ENCODE results near the gene GNG12. TPM values are rescaled to one million over a fixed set of nuclear protein-coding genes. Genes with fewer than 3 reads are reported as not detected.
A peak's percentile ranks its signal among the peaks of the same experiment; 100 is the strongest.

Gene GNG12
- total and polyA plus RNA-seq, 4 donors: 61.3 to 157 (median 78.5) TPM

GRCh38 chr1:67809887-67810286 lies 23.4 kb downstream of the GNG12 start:
- no peak overlapping the region for H3K27ac ChIP-seq (ENCODE audit: low read depth, low read length)
- 100% methylated on average over 1 of the region's 4 CpGs for WGBS (ENCODE audit: insufficient coverage)
- H3K36me3 ChIP-seq (ENCODE audit: control insufficient read depth, insufficient read depth, low read length): no peaks in the 10 kb centered on the region
- no peak for DNase-seq (ENCODE audit: low read depth in 4 of 6, low spot score in 6 of 6)
- H3K27me3 ChIP-seq (ENCODE audit: control insufficient read depth, insufficient read depth, low read length): no peaks in the 10 kb centered on the region
- H3K9me3 ChIP-seq (ENCODE audit: control insufficient read depth, insufficient read depth, low read length): peaks cover 2% of the 10 kb centered on the region
- no peaks in the 10 kb centered on the region for H3K4me1 ChIP-seq (ENCODE audit: control insufficient read depth, insufficient read depth, low read length)
- no peak overlapping the region for H3K4me3 ChIP-seq (ENCODE audit: low read depth, low read length)

- Histone ChIP-seq H3K27ac (ENCODE audit: low read depth, low read length) (no peak overlapping the region), H3K27me3 (ENCODE audit: control insufficient read depth, insufficient read depth, low read length) (no peaks in the 10 kb centered on the region), H3K4me3 (ENCODE audit: low read depth, low read length) (no peak overlapping the region), H3K36me3 (ENCODE audit: control insufficient read depth, insufficient read depth, low read length) (no peaks in the 10 kb centered on the region), H3K9me3 (ENCODE audit: control insufficient read depth, insufficient read depth, low read length) (peaks cover 2% of the 10 kb centered on the region), H3K4me1 (ENCODE audit: control insufficient read depth, insufficient read depth, low read length) (peaks cover 4% of the 10 kb centered on the region)
- no peak for DNase-seq (ENCODE audit: low read depth in 4 of 6, low spot score in 6 of 6)
Measured at GRCh38 chr1:67807282-67807681, 26.0 kb downstream of the GNG12 start.

- peaks cover 4% of the 10 kb centered on the region for H3K4me1 ChIP-seq (ENCODE audit: control insufficient read depth, insufficient read depth, low read length)
- peaks cover 2% of the 10 kb centered on the region for H3K9me3 ChIP-seq (ENCODE audit: control insufficient read depth, insufficient read depth, low read length)
- DNase-seq (ENCODE audit: low read depth in 4 of 6, low spot score in 6 of 6): no peak
- no peak overlapping the region for H3K4me3 ChIP-seq (ENCODE audit: low read depth, low read length)
- H3K36me3 ChIP-seq (ENCODE audit: control insufficient read depth, insufficient read depth, low read length): no peaks in the 10 kb centered on the region
- H3K27me3 ChIP-seq (ENCODE audit: control insufficient read depth, insufficient read depth, low read length): no peaks in the 10 kb centered on the region
- H3K27ac ChIP-seq (ENCODE audit: low read depth, low read length): no peak overlapping the region
- 82% methylated on average over 2 of the region's 2 CpGs for WGBS (ENCODE audit: insufficient coverage)
Measured at GRCh38 chr1:67804710-67805109, 28.6 kb downstream of the GNG12 start.

DNA sequence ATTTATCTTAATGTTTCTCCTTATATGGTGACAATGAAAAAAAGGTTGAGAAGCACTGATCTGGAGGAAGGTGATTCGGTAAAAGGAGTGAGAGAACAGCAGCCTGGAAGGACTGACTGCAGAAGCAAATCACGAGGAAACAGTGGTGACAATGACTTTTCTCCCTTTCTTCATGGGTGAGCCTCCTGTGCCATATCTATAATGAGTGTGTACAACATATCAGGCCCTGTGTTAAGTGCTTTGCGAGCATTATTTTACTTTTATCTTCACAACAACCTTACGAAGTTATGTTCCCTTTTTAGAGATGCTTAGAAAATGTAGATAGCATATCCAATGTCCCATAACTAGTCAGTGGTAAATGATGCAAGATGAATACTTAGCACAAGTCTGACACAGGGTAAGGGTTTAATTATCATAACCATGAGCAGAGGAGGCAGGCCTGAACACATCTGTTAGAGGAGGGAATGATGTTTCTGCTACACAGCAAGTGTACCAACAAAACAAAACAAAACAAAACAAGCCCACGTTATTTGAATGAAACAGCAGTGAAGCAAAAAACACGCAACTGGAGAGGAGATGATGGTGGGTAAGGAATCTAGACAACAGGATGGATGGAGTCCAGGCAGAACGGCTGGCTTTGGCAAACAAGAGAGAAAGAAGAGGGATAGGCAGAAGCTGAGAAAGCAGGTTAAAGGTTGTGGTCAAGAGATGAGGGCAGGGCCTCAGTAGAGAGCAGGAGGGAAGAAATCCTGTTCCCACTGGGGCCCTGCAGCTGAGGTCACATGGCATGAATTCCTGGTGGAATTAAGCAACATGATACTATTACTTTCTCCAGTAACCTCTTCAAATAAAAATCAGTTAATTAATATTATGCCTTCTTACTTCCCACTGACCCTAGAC lies 29.6 kb downstream of the GNG12 start:
- no peak overlapping the region for H3K4me3 ChIP-seq (ENCODE audit: low read depth, low read length)
- no peaks in the 10 kb centered on the region for H3K36me3 ChIP-seq (ENCODE audit: control insufficient read depth, insufficient read depth, low read length)
- WGBS (ENCODE audit: insufficient coverage): 33% methylated on average over 2 of the region's 7 CpGs

GRCh38 chr1:67802565-67802964 lies 30.7 kb downstream of the GNG12 start:
- no peak overlapping the region for H3K27ac ChIP-seq (ENCODE audit: low read depth, low read length)
- 100% methylated on average over 3 of the region's 3 CpGs for WGBS (ENCODE audit: insufficient coverage)
- H3K27me3 ChIP-seq (ENCODE audit: control insufficient read depth, insufficient read depth, low read length): no peaks in the 10 kb centered on the region
- peaks cover 4% of the 10 kb centered on the region for H3K4me1 ChIP-seq (ENCODE audit: control insufficient read depth, insufficient read depth, low read length)
- H3K4me3 ChIP-seq (ENCODE audit: low read depth, low read length): no peak overlapping the region
- peaks cover 2% of the 10 kb centered on the region for H3K9me3 ChIP-seq (ENCODE audit: control insufficient read depth, insufficient read depth, low read length)
- H3K36me3 ChIP-seq (ENCODE audit: control insufficient read depth, insufficient read depth, low read length): no peaks in the 10 kb centered on the region
- DNase-seq (ENCODE audit: low read depth in 4 of 6, low spot score in 6 of 6): no peak

More for the DNA sequence above, 29.6 kb downstream of the GNG12 start:
- DNase-seq (ENCODE audit: low read depth in 4 of 6, low spot score in 6 of 6): no peak
- Histone ChIP-seq H3K9me3 (ENCODE audit: control insufficient read depth, insufficient read depth, low read length) (peaks cover 2% of the 10 kb centered on the region), H3K27me3 (ENCODE audit: control insufficient read depth, insufficient read depth, low read length) (no peaks in the 10 kb centered on the region), H3K4me1 (ENCODE audit: control insufficient read depth, insufficient read depth, low read length) (peaks cover 4% of the 10 kb centered on the region), H3K27ac (ENCODE audit: low read depth, low read length) (no peak overlapping the region)

GRCh38 chr1:67801903-67802302 lies 31.4 kb downstream of the GNG12 start:
- DNase-seq (ENCODE audit: low read depth in 4 of 6, low spot score in 6 of 6): no peak
- Histone ChIP-seq H3K4me3 (ENCODE audit: low read depth, low read length) (no peak overlapping the region), H3K27ac (ENCODE audit: low read depth, low read length) (no peak overlapping the region)

DNA sequence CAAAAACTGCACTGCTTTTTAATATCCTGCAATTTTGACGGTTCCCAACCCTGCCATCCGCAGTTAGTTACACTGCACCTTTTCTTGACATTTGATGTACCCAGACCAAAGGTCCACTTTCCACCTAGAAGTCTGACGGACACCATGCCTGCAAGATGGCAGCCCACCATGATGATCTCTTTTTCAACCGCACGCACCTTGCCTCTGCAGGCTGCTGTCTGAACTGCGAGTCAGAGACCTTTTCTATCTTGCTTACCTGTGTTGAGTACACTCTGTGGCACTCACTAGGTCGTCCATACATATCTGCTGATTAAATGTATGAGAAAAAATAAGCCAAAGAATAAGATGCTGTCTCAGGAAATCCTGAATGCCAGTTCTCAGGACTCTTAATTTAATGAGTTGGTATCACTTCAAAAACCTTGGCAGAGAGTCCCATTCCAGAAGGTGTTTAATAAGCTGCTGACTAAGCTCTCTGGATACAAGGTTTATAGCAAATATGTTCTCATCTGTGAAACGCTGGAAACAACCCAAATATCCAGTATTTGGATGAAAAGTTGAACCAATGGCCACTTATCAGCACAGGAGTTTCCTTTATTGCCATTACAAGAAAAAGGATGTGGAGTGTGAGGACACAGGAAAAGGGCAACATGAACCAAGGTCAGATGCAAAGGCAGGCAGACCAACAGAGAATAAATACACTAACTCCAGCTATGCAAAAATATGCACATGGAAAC lies 37.9 kb downstream of the GNG12 start:
- 87% methylated on average over 7 of the region's 8 CpGs for WGBS (ENCODE audit: insufficient coverage)
- H3K9me3 ChIP-seq (ENCODE audit: control insufficient read depth, insufficient read depth, low read length): no peaks in the 10 kb centered on the region
- no peak overlapping the region for H3K4me3 ChIP-seq (ENCODE audit: low read depth, low read length)
- H3K4me1 ChIP-seq (ENCODE audit: control insufficient read depth, insufficient read depth, low read length): peaks cover 20% of the 10 kb centered on the region
- peak in 2 of 6 donors; percentile 37 to 54 for DNase-seq (ENCODE audit: low read depth in 4 of 6, low spot score in 6 of 6)
- no peaks in the 10 kb centered on the region for H3K36me3 ChIP-seq (ENCODE audit: control insufficient read depth, insufficient read depth, low read length)
- no peaks in the 10 kb centered on the region for H3K27me3 ChIP-seq (ENCODE audit: control insufficient read depth, insufficient read depth, low read length)
- no peak overlapping the region for H3K27ac ChIP-seq (ENCODE audit: low read depth, low read length)

More at GRCh38 chr1:67801903-67802302, 31.4 kb downstream of the GNG12 start:
- peaks cover 4% of the 10 kb centered on the region for H3K4me1 ChIP-seq (ENCODE audit: control insufficient read depth, insufficient read depth, low read length)
- no peaks in the 10 kb centered on the region for H3K27me3 ChIP-seq (ENCODE audit: control insufficient read depth, insufficient read depth, low read length)
- H3K36me3 ChIP-seq (ENCODE audit: control insufficient read depth, insufficient read depth, low read length): no peaks in the 10 kb centered on the region
- no peaks in the 10 kb centered on the region for H3K9me3 ChIP-seq (ENCODE audit: control insufficient read depth, insufficient read depth, low read length)

DNA sequence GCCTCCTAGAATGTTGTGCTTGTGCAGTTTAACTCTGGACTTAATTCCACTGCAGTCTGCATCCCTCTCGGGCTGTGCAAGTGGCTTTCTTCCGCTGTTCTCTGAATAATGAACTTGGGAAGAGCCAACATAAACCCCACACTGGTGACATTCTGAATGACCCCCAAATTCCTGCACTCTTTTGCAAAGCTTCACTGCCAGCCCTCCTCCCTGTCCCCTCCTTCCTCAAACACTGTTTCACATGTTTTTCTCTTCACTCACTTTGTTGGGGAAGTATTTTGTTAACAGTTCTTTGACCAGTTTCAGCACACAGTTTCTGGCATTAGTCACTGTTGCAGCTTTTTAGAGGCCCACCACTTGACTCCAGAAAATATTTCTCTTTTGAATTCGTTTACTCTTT lies 39.7 kb downstream of the GNG12 start:
- Histone ChIP-seq H3K27me3 (ENCODE audit: control insufficient read depth, insufficient read depth, low read length) (no peaks in the 10 kb centered on the region), H3K9me3 (ENCODE audit: control insufficient read depth, insufficient read depth, low read length) (no peaks in the 10 kb centered on the region), H3K36me3 (ENCODE audit: control insufficient read depth, insufficient read depth, low read length) (no peaks in the 10 kb centered on the region), H3K4me1 (ENCODE audit: control insufficient read depth, insufficient read depth, low read length) (peaks cover 24% of the 10 kb centered on the region), H3K27ac (ENCODE audit: low read depth, low read length) (peak overlapping the region; percentile 74), H3K4me3 (ENCODE audit: low read depth, low read length) (no peak overlapping the region)
- WGBS (ENCODE audit: insufficient coverage): 20% methylated on average over 2 of the region's 3 CpGs
- DNase-seq (ENCODE audit: low read depth in 4 of 6, low spot score in 6 of 6): peak in 4 of 6 donors; percentile 37 to 74 (median 64)

GRCh38 chr1:67792741-67793458 lies 40.4 kb downstream of the GNG12 start:
- H3K27me3 ChIP-seq (ENCODE audit: control insufficient read depth, insufficient read depth, low read length): no peaks in the 10 kb centered on the region
- DNase-seq (ENCODE audit: low read depth in 4 of 6, low spot score in 6 of 6): peak; percentile 55 to 90 (median 66)

More at GRCh38 chr1:67792741-67793458, 40.4 kb downstream of the GNG12 start:
- Histone ChIP-seq H3K9me3 (ENCODE audit: control insufficient read depth, insufficient read depth, low read length) (no peaks in the 10 kb centered on the region), H3K36me3 (ENCODE audit: control insufficient read depth, insufficient read depth, low read length) (no peaks in the 10 kb centered on the region), H3K27ac (ENCODE audit: low read depth, low read length) (peak overlapping the region; percentile 67), H3K4me1 (ENCODE audit: control insufficient read depth, insufficient read depth, low read length) (peaks cover 24% of the 10 kb centered on the region), H3K4me3 (ENCODE audit: low read depth, low read length) (no peak overlapping the region)
- 11% methylated on average over 1 of the region's 1 CpG for WGBS (ENCODE audit: insufficient coverage)
